ENCODE measurements around the gene GALNT18. TPM values are rescaled to one million over a fixed set of nuclear protein-coding genes. Genes with fewer than 3 reads are reported as not detected.

GALNT18 gene
- total RNA-seq, 1 donor, result 2.4 TPM

DNA sequence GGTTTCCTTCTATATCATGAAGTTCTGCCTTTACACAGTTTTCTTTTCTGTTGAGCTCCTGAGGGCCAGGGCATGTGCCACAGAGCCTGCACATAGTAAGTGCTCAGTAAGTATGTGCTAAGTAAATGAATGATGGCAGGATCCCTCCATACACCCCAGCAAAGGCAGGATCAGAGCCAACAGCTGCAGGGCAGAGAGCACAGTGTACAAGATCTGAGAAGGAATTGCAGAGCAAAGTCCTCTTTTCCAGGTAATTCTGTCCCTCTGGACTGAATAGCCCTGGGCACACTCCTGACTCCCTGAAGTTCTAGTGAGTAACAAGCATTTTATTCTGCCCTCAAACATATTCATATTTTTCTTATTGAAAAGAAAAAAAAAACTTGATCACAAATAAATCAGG lies 117.7 kb downstream of the GALNT18 start:
- no peak for TF ChIP-seq CTCF (IDR thresholded peaks at IDR 0.05; ENCODE audit: insufficient read depth, low read length)

DNA sequence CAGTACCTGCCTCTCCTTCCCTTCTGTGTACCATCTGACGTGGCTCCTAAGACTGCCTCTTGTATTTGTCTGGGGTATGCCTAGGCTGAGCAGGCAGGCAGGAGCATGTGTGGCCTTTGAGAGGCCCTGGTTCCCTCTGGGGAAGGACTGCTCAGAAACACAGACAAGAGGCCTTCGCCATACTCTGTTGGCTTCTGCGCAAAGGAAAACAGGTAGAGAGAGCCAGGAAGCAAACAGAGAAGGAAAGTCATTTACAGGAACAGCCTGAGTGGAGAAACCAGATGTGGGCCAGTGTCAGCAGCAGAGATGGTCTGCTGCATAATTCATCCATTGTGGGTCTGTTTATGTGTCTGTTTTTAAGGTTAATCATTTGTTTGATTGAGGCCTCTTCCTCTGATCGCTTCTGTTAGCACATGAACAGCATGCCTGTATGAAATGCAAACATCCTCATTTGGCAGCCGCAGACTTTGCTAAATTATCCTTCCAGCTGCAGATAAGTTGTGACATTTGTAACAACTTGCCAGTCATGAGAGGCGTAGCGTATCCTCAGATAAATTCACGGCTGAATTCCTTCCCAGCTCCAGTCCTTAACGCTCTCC lies 119.4 kb downstream of the GALNT18 start:
- H3K4me3 ChIP-seq (ENCODE audit: low read depth, low read length), result no peak overlapping the region
- no peak for TF ChIP-seq CTCF (IDR thresholded peaks at IDR 0.05; ENCODE audit: insufficient read depth, low read length)
- no peak for DNase-seq (ENCODE audit: low read depth)

More for the DNA sequence above, 117.7 kb downstream of the GALNT18 start:
- H3K4me3 ChIP-seq (ENCODE audit: low read depth, low read length), result no peak overlapping the region
- no peak for DNase-seq (ENCODE audit: low read depth)

GRCh38 chr11:11501546-11502262 lies 120.1 kb downstream of the GALNT18 start:
- peak; percentile 5 for DNase-seq (ENCODE audit: low read depth)
- TF ChIP-seq CTCF (IDR thresholded peaks at IDR 0.05; ENCODE audit: insufficient read depth, low read length), result no peak
- no peak overlapping the region for H3K4me3 ChIP-seq (ENCODE audit: low read depth, low read length)

GRCh38 chr11:11500744-11501487 lies 120.9 kb downstream of the GALNT18 start:
- no peak for DNase-seq (ENCODE audit: low read depth)
- no peak overlapping the region for H3K4me3 ChIP-seq (ENCODE audit: low read depth, low read length)

DNA sequence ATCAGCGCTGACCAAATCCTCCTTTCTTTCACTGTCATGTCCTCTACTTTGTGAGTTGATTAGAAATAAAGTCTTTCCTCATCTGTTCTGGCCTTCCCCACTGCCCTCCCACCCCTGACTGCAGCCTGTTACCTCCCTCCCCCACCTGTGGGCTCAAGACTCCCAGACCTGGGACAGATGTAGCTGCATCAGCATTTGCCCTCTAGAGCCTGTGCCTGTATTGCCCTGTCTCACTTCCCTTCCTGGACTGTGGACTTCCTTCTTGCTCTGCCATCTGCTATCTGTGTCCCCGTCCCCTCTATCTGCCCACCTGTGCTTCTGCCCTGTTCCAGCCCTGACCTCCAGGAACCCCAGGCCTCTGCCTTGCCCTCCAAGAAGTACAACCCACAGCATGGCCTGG lies 122.5 kb downstream of the GALNT18 start:
- no peak overlapping the region for H3K4me3 ChIP-seq (ENCODE audit: low read depth, low read length)

More at GRCh38 chr11:11500744-11501487, 120.9 kb downstream of the GALNT18 start:
- no peak for TF ChIP-seq CTCF (IDR thresholded peaks at IDR 0.05; ENCODE audit: insufficient read depth, low read length)

GRCh38 chr11:11498195-11498594 lies 123.6 kb downstream of the GALNT18 start:
- no peak for DNase-seq (ENCODE audit: low read depth)
- H3K4me3 ChIP-seq (ENCODE audit: low read depth, low read length), result no peak overlapping the region
- no peak for TF ChIP-seq CTCF (IDR thresholded peaks at IDR 0.05; ENCODE audit: insufficient read depth, low read length)

More for the DNA sequence above, 122.5 kb downstream of the GALNT18 start:
- no peak for TF ChIP-seq CTCF (IDR thresholded peaks at IDR 0.05; ENCODE audit: insufficient read depth, low read length)
- no peak for DNase-seq (ENCODE audit: low read depth)
